GM23338 (cell line): ENCODE results near the gene GNB4. TPM values are rescaled to one million over a fixed set of nuclear protein-coding genes. Genes with fewer than 3 reads are reported as not detected.

ENCODE experiments used
- ATAC-seq: fragments of 200-7000 bp; cut with Tn5 transposase; 3 replicates; pipeline ENCODE4 v1.9.1; 2020
- DNase-seq: peaks from one replicate; pipeline ENCODE4 v3.0.0-alpha.2; 2015; ENCODE audit warnings: low spot score
- H2AFZ ChIP-seq: fragments of 200-600 bp; sonication (generic); 2 replicates; pipeline ENCODE4 v1.8.0; 2016; ENCODE audit warnings: antibody characterized with exemption, mild to moderate bottlenecking, moderate library complexity
- H3F3A ChIP-seq: fragments of 200-600 bp; sonication (generic); replicated peaks from 2 replicates; pipeline ENCODE4 v1.8.0; 2017; ENCODE audit warnings: antibody characterized with exemption, mixed run types, low read depth
- H3K27ac ChIP-seq: fragments of 200-600 bp; sonication (generic); 2 replicates; pipeline ENCODE4 v1.6.1; 2016; ENCODE audit warnings: low read depth
- H3K27me3 ChIP-seq: fragments of 200-600 bp; sonication (generic); 2 replicates; pipeline ENCODE4 v1.8.0; 2016; ENCODE audit warnings: mild to moderate bottlenecking, mixed run types, moderate library complexity; ENCODE audit not compliant: insufficient read depth
- H3K36me3 ChIP-seq: fragments of 200-600 bp; sonication (generic); 2 replicates; pipeline ENCODE4 v1.8.0; 2016; ENCODE audit warnings: mild to moderate bottlenecking; ENCODE audit not compliant: insufficient read depth
- H3K4me1 ChIP-seq: fragments of 200-600 bp; sonication (generic); 2 replicates; pipeline ENCODE4 v1.8.0; 2016; ENCODE audit warnings: mild to moderate bottlenecking, moderate library complexity; ENCODE audit not compliant: insufficient read depth
- H3K4me2 ChIP-seq: fragments of 200-600 bp; sonication (generic); 2 replicates; pipeline ENCODE4 v1.7.1; 2017; ENCODE audit warnings: mixed run types
- H3K4me3 ChIP-seq: fragments of 200-600 bp; sonication (generic); 2 replicates; pipeline ENCODE4 v1.6.1; 2016; ENCODE audit warnings: mixed run types
- H3K79me2 ChIP-seq: fragments of 200-600 bp; sonication (generic); replicated peaks from 2 replicates; pipeline ENCODE4 v1.8.0; 2017; ENCODE audit warnings: mild to moderate bottlenecking; ENCODE audit not compliant: insufficient read depth
- H3K9me2 ChIP-seq: fragments of 200-600 bp; sonication (generic); 2 replicates; pipeline ENCODE4 v1.8.0; 2017; ENCODE audit not compliant: insufficient read depth
- H4K20me1 ChIP-seq: fragments of 200-600 bp; sonication (generic); replicated peaks from 2 replicates; pipeline ENCODE4 v1.8.0; 2017; ENCODE audit warnings: mild to moderate bottlenecking; ENCODE audit not compliant: insufficient read depth
- H3K27ac Mint-ChIP-seq: 2 replicates; pipeline ENCODE4 v1.8.0; 2020; ENCODE audit warnings: inconsistent platforms, mild to moderate bottlenecking, moderate library complexity, mixed read lengths
- H3K27me3 Mint-ChIP-seq: 3 replicates; pipeline ENCODE4 v1.8.0; 2022; ENCODE audit warnings: low read depth, mild to moderate bottlenecking, moderate library complexity, mixed read lengths, inconsistent platforms; ENCODE audit not compliant: insufficient read depth, poor library complexity
- H3K36me3 Mint-ChIP-seq: 3 replicates; pipeline ENCODE4 v1.8.0; 2021; ENCODE audit warnings: low read depth, mild to moderate bottlenecking, inconsistent platforms, moderate library complexity, mixed read lengths
- H3K4me1 Mint-ChIP-seq: 3 replicates; pipeline ENCODE4 v1.8.0; 2020; ENCODE audit warnings: mild to moderate bottlenecking, inconsistent platforms, mixed read lengths
- H3K4me3 Mint-ChIP-seq: 3 replicates; pipeline ENCODE4 v1.8.0; 2021; ENCODE audit warnings: moderate library complexity, mild to moderate bottlenecking, inconsistent platforms, mixed read lengths
- H3K9me3 Mint-ChIP-seq: 3 replicates; pipeline ENCODE4 v1.8.0; 2020; ENCODE audit warnings: moderate library complexity, mild to moderate bottlenecking, inconsistent platforms, mixed read lengths
- CREB1 ChIP-seq: fragments of 250-450 bp; sonication (Bioruptor Pico); IDR thresholded peaks from 2 replicates; pipeline ENCODE4 v1.5.0; 2020; ENCODE audit warnings: low read depth, mild to moderate bottlenecking, moderate library complexity
- ETS1 ChIP-seq: IDR thresholded peaks from 2 replicates; pipeline ENCODE4 v1.6.1; 2016; ENCODE audit warnings: antibody characterized with exemption
- EZH2 ChIP-seq: fragments of 200-600 bp; sonication (generic); IDR thresholded peaks from one replicate; pipeline ENCODE4 v1.8.0; 2017; ENCODE audit warnings: antibody characterized with exemption, mild to moderate bottlenecking, low read depth; ENCODE audit not compliant: unreplicated experiment
- EZH2phosphoT487 ChIP-seq: fragments of 200-600 bp; sonication (generic); IDR thresholded peaks from one replicate; pipeline ENCODE4 v1.8.1; 2018; ENCODE audit warnings: antibody characterized with exemption; ENCODE audit not compliant: unreplicated experiment
- JUNB ChIP-seq: IDR thresholded peaks from one replicate; pipeline ENCODE4 v1.6.1; 2016; ENCODE audit warnings: antibody characterized with exemption; ENCODE audit not compliant: unreplicated experiment
- NANOG ChIP-seq: IDR thresholded peaks from 2 replicates; pipeline ENCODE4 v1.6.1; 2016; ENCODE audit warnings: antibody characterized with exemption, borderline replicate concordance
- POLR2AphosphoS5 ChIP-seq: IDR thresholded peaks from 2 replicates; pipeline ENCODE4 v1.6.1; 2016; ENCODE audit warnings: antibody characterized with exemption, low read depth
- REST ChIP-seq: IDR thresholded peaks from one replicate; pipeline ENCODE4 v1.6.1; 2018; ENCODE audit warnings: antibody characterized with exemption; ENCODE audit not compliant: unreplicated experiment
- STAT1 ChIP-seq: IDR thresholded peaks from one replicate; pipeline ENCODE4 v1.6.1; 2016; ENCODE audit warnings: antibody characterized with exemption; ENCODE audit not compliant: unreplicated experiment
- ZNF114 ChIP-seq: fragments of 250-450 bp; sonication (Bioruptor Pico); IDR thresholded peaks from 2 replicates; pipeline ENCODE4 v1.5.0; 2020; ENCODE audit warnings: mild to moderate bottlenecking, moderate library complexity
- ZNF331 ChIP-seq: fragments of 250-450 bp; sonication (Bioruptor Pico); IDR thresholded peaks from 2 replicates; pipeline ENCODE4 v1.5.0; 2020; ENCODE audit warnings: low read depth, mild to moderate bottlenecking, moderate library complexity
- polyA plus RNA-seq: library from polyadenylated mRNA; unstranded; fragments of >200 nt; fragmentation: Nextera tagmentation; extraction: Ambion mirVana; gene quantifications from 2 replicates; pipeline ENCODE4 v1.2.1, GENCODE V29; 2016
- total RNA-seq: library from RNA; depleted of rRNA; stranded (reverse); fragments of >200 nt; shearing (Covaris generic); gene quantifications from 2 replicates; pipeline ENCODE4 v1.2.3, GENCODE V29; 2014
- TF ChIP-seq, protein P1 (sequence below), 2 experiments: fragments of 200-600 bp in 1 of 2; sonication (generic) in 1 of 2; conservative IDR thresholded peaks; 2 replicates each; pipeline versions ENCODE4 v1.5.1 to v1.6.1; 2016 to 2017; ENCODE audit warnings: antibody characterized with exemption in 2 of 2, low read depth in 2 of 2, mild to moderate bottlenecking in 2 of 2, moderate library complexity in 1 of 2
- TF ChIP-seq, protein P2 (sequence below): fragments of 250-450 bp; sonication (Bioruptor Pico); IDR thresholded peaks from 2 replicates; pipeline ENCODE4 v1.5.0; 2020; ENCODE audit warnings: mild to moderate bottlenecking, moderate library complexity

Gene GNB4
- total and polyA plus RNA-seq, 2 experiments from 2014 or later = 11.3 to 28.4 TPM

GRCh38 chr3:179454887-179455286 is 3.6 kb upstream of the GNB4 start:
- Histone ChIP-seq H3K36me3 (no peaks in the 10 kb centered on the region), H4K20me1 (no peaks in the 10 kb centered on the region), H3K4me1 (peaks cover 33% of the 10 kb centered on the region), H3K4me2 (no peak overlapping the region), H2AFZ (no peak overlapping the region), H3K79me2 (peaks cover 3% of the 10 kb centered on the region), H3F3A (peaks cover 4% of the 10 kb centered on the region; the same call in 1 of the 2 replicates), H3K27me3 (peaks cover 17% of the 10 kb centered on the region), H3K9me2 (no peaks in the 10 kb centered on the region), H3K27ac (no peak overlapping the region), H3K4me3 (no peak overlapping the region)
- DNase-seq (no peak), ATAC-seq (no peak)
- Mint-ChIP-seq H3K4me3 (no peak overlapping the region), H3K4me1 (peaks cover 29% of the 10 kb centered on the region), H3K36me3 (no peaks in the 10 kb centered on the region; the same call in 2 of the 3 replicates), H3K27me3 (peaks cover 15% of the 10 kb centered on the region), H3K27ac (no peak overlapping the region), H3K9me3 (no peaks in the 10 kb centered on the region)
- TF ChIP-seq ZNF331 (CRISPR knock-in tag) (no peak), POLR2AphosphoS5 (no peak), ZNF114 (CRISPR knock-in tag) (no peak), EZH2phosphoT487 (no peak), NANOG (no peak), EZH2 (no peak), JUNB (no peak), REST (no peak), STAT1 (no peak), CREB1 (CRISPR knock-in tag) (no peak), ETS1 (no peak)
- TF ChIP-seq, protein P1, sequence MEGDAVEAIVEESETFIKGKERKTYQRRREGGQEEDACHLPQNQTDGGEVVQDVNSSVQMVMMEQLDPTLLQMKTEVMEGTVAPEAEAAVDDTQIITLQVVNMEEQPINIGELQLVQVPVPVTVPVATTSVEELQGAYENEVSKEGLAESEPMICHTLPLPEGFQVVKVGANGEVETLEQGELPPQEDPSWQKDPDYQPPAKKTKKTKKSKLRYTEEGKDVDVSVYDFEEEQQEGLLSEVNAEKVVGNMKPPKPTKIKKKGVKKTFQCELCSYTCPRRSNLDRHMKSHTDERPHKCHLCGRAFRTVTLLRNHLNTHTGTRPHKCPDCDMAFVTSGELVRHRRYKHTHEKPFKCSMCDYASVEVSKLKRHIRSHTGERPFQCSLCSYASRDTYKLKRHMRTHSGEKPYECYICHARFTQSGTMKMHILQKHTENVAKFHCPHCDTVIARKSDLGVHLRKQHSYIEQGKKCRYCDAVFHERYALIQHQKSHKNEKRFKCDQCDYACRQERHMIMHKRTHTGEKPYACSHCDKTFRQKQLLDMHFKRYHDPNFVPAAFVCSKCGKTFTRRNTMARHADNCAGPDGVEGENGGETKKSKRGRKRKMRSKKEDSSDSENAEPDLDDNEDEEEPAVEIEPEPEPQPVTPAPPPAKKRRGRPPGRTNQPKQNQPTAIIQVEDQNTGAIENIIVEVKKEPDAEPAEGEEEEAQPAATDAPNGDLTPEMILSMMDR (conservative IDR thresholded peaks at IDR 0.05; ENCODE audit: low read depth in 2 of 2) = no peak
- TF ChIP-seq, protein P2, sequence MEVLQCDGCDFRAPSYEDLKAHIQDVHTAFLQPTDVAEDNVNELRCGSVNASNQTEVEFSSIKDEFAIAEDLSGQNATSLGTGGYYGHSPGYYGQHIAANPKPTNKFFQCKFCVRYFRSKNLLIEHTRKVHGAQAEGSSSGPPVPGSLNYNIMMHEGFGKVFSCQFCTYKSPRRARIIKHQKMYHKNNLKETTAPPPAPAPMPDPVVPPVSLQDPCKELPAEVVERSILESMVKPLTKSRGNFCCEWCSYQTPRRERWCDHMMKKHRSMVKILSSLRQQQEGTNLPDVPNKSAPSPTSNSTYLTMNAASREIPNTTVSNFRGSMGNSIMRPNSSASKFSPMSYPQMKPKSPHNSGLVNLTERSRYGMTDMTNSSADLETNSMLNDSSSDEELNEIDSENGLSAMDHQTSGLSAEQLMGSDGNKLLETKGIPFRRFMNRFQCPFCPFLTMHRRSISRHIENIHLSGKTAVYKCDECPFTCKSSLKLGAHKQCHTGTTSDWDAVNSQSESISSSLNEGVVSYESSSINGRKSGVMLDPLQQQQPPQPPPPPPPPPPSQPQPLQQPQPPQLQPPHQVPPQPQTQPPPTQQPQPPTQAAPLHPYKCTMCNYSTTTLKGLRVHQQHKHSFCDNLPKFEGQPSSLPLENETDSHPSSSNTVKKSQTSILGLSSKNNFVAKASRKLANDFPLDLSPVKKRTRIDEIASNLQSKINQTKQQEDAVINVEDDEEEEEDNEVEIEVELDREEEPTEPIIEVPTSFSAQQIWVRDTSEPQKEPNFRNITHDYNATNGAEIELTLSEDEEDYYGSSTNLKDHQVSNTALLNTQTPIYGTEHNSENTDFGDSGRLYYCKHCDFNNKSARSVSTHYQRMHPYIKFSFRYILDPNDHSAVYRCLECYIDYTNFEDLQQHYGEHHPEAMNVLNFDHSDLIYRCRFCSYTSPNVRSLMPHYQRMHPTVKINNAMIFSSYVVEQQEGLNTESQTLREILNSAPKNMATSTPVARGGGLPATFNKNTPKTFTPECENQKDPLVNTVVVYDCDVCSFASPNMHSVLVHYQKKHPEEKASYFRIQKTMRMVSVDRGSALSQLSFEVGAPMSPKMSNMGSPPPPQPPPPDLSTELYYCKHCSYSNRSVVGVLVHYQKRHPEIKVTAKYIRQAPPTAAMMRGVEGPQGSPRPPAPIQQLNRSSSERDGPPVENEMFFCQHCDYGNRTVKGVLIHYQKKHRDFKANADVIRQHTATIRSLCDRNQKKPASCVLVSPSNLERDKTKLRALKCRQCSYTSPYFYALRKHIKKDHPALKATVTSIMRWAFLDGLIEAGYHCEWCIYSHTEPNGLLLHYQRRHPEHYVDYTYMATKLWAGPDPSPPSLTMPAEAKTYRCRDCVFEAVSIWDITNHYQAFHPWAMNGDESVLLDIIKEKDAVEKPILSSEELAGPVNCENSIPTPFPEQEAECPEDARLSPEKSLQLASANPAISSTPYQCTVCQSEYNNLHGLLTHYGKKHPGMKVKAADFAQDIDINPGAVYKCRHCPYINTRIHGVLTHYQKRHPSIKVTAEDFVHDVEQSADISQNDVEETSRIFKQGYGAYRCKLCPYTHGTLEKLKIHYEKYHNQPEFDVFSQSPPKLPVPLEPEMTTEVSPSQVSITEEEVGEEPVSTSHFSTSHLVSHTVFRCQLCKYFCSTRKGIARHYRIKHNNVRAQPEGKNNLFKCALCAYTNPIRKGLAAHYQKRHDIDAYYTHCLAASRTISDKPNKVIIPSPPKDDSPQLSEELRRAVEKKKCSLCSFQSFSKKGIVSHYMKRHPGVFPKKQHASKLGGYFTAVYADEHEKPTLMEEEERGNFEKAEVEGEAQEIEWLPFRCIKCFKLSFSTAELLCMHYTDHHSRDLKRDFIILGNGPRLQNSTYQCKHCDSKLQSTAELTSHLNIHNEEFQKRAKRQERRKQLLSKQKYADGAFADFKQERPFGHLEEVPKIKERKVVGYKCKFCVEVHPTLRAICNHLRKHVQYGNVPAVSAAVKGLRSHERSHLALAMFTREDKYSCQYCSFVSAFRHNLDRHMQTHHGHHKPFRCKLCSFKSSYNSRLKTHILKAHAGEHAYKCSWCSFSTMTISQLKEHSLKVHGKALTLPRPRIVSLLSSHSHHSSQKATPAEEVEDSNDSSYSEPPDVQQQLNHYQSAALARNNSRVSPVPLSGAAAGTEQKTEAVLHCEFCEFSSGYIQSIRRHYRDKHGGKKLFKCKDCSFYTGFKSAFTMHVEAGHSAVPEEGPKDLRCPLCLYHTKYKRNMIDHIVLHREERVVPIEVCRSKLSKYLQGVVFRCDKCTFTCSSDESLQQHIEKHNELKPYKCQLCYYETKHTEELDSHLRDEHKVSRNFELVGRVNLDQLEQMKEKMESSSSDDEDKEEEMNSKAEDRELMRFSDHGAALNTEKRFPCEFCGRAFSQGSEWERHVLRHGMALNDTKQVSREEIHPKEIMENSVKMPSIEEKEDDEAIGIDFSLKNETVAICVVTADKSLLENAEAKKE (CRISPR knock-in tag) = no peak
